Forelimb muscle (tissue), 1 donor: Measurements from ENCODE around the gene CACNB4. TPM values are rescaled to one million over a fixed set of nuclear protein-coding genes. Genes with fewer than 3 reads are reported as not detected.

Source experiments
- DNase-seq: peaks from one replicate; pipeline ENCODE4 v3.0.0-alpha.2; 2013; ENCODE audit warnings: low read depth
- polyA plus RNA-seq: library from polyadenylated mRNA; unstranded; fragments of 120-200 nt; gene quantifications from one replicate; pipeline ENCODE4 v1.2.1, GENCODE V29; 2013; ENCODE audit not compliant: insufficient read length

Gene CACNB4
- polyA plus RNA-seq, 1 donor, result 3.9 TPM

DNA sequence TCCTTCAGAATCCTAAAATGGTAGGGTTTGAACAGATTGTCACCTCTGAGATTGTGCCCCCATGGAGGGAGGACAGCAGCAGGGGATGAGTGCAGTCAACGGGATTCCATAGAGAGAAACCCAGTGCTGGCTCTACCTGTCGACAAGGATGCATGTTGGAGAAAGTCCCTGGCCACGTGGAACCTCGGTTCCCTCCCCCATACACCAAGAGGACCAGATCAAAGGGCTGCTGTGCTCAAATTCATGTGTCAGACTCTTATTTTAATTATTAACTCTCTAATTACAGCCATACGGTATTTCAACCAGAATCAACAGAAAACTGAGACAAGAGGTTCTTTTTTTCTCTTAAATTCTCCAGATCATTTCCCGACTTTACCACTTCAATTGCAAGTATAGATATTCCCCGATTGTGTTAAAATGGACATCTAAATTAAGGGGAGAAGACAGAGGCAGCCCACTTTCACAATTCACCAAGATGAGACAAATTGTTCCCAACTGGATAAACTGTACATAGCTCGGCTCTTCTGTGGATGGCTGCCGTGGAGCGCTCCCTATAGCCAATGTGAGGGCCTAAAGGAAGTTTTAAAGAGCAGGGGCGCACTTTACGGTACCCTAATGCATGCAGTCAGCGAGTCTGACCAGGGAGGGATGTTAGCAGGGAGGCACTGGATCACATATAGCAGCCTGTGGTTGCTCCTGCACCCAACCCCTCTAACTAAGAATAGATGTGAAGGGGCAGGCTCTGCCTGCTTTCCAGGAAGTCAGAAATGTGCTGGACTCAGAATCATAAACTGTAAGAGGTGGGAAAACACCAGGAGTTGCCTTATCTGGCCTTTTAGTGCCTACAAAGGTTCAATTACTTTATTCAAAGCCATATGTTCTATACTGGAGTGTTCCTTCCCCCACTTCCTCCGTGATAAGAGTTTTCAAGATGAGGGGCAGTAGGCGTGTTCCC, 123.1 kb downstream of the CACNB4 start:
- DNase-seq, result no peak

GRCh38 chr2:151974988-151975387, 123.9 kb downstream of the CACNB4 start:
- DNase-seq, result no peak

DNA sequence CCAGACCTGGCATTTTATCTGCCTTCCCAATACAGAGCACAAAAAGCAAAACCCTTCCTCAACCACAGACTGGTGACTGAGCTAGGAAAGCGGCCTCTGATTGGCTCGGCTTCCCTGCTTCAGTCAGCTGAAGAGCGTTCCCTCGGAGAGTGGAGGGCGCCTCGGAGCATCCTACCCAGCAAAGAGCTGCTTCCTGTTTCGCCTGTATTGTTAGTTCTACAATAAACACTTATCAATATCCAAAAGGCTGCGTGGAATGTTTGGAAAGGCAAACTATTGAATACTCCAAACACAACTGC, 125.0 kb downstream of the CACNB4 start:
- DNase-seq, result no peak

GRCh38 chr2:151973013-151973900, 125.6 kb downstream of the CACNB4 start:
- DNase-seq, result no peak

DNA sequence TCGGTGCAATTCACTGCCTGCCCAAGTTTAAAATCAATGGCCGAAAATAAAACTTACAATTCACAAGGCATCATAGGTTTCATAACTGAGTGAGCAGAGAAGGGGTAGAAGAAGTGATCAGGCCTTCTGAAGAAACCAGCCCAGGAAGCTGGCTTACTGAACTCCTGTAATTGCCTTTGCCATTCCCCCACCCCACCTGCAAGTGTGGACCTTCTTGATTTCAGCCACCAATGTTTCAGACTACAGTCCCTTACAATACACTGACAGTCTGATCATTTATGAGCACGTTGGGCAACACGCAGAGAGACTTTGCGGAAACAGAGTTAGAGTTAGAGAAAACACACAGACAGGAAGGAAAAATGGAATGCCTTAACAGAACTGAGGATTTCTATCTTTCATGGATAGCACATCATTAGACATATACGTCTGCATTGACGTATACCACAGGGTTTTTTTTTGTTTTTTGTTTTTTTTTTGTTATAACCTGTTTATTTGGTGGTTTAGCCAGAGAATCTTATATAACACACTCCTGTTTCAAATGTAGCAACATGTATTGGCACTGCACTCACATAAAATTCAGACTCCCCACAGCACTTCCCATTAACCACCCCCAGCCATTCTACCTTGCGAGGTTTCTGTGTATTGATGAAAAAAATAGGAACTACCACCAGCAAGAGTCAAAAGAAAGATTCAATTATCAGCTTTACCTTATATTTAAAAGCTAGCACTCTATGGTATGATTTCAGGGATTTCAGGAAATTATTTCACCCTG, 126.4 kb downstream of the CACNB4 start:
- no peak for DNase-seq

DNA sequence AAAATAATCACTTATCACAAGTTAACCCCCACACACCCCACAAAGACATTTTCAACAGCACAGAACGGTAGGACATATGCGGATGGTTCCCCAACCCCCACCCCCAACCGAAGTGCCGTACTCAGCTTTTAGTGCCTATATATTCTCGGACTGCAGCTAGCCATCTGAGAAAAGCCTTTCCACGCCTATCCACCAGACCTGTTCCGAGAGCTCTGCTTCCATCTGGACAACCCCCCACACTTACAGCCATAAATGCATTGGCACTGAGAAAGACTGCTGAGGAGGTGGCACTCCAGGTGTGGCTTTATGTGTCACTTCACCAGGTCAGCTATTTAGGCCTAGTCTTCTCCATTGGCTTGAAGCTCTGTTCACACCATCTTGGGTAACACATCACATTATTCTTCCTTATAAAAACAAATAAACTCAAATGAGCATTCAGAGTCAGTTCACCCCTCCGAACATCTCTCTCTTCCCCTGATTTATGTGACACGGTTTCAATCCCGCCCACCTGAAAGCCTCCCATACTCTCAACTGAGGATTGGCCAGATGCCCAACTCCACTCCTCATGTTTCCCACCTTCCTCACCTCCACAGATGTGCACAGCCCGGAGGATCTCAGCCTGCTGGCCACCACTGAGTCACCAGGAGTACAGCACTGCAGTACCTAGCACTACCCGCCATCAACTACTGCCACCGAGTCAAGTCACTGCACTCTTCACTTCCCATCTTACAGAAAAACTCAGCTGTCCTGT, 127.4 kb downstream of the CACNB4 start:
- no peak for DNase-seq

- DNase-seq, result no peak
Observed at GRCh38 chr2:151968770-151969470, 129.9 kb downstream of the CACNB4 start.

DNA sequence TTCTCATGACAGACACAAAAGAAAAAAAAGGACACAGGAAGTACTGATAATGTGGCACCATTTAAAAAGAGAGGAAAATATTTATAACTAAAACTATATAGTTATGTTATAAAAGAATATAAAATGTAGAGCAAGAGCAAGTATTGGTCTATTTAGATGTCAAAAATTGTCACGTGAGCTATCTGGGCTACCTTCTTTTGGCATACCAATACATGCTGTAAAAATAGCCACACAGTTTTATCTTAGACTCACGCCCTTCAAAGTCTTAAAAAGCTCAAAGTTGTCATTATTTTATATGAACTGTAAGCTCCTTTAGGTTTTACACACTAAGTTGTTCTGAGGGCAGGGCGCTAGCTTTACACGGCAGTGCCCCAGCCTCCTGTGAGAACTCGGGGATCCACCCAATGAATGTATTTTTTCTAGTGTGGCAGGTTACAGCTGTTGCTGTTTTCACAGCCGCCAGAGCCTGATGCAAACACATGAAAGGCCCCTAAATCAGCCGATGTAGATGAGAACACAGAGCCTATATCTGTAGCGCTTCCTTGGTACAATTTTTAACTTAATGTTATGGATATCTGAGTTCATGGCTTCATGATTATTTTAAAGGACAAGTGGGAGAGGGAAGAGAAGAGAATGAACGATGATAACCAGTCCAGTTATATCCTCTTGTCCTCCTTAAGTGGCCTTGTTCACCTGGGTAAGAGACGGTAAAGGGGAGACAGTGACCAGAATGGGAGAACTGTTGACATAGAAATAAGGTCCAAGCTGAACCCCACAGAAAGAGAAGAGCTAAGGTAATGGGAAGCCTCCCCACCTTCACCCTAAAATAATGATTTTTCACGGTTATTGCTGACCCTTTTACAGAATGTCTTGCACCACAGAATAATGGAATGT, 130.8 kb downstream of the CACNB4 start:
- no peak for DNase-seq

- no peak for DNase-seq
Observed at GRCh38 chr2:151965884-151966283, 133.0 kb downstream of the CACNB4 start.

GRCh38 chr2:151961558-151961957, 137.3 kb downstream of the CACNB4 start:
- DNase-seq, result no peak

DNA sequence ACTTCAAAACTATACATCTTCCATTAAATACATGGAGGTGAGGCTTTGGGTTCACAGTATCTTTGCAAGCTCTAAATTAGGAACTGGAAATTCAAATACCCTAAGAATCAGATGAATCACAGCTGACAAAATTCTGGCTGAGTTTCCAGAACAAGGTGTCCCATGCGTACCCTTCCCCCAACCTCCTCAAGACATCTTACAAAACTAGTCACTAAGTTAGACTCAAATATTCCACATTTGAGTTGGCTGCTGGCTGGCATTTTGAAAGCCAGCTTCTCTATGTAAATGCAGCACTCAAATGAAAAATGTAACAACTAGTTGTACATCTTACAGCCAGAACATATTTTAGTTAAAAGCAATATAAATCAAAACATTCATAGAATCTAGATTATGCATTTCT, 139.6 kb downstream of the CACNB4 start:
- no peak for DNase-seq

- DNase-seq, result no peak
Observed at GRCh38 chr2:151953467-151953866, 145.4 kb downstream of the CACNB4 start.

DNA sequence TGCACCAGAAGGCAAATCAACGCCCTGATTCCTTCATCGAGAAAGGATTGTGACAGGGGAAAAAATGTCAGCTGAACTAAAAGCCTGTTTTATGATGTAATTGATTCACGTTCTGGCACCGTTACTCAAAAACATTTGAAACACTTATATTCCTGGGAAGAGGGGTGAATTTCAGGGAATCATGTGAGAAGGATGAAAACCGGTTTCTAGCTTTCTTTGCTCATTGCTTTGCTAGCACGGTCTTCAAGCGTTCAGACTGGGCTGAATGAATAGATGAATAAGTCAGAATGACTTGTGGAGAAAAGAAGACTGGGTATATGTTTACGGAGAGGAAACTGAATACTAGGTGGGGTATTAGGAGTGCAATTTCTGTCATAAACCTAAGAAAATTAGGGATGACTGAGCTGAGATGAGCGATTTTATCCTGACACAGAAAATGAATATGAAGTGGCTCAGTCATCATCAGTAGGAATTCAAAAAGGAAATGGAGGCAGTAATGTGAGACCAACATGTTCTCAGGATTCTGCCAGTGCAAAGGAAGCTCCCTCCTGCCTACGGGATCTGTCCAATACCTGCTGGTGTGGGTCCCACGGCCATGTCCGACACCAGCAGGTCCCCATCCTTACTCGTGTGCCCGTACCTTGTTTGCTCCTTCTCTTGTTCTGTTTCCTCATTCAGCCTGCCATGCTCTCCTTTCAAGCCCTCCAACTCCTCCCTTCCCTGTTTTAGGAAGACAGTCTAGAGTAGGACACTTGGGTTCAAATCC, 146.0 kb downstream of the CACNB4 start:
- no peak for DNase-seq

GRCh38 chr2:151947813-151948165, 151.1 kb downstream of the CACNB4 start:
- no peak for DNase-seq

DNA sequence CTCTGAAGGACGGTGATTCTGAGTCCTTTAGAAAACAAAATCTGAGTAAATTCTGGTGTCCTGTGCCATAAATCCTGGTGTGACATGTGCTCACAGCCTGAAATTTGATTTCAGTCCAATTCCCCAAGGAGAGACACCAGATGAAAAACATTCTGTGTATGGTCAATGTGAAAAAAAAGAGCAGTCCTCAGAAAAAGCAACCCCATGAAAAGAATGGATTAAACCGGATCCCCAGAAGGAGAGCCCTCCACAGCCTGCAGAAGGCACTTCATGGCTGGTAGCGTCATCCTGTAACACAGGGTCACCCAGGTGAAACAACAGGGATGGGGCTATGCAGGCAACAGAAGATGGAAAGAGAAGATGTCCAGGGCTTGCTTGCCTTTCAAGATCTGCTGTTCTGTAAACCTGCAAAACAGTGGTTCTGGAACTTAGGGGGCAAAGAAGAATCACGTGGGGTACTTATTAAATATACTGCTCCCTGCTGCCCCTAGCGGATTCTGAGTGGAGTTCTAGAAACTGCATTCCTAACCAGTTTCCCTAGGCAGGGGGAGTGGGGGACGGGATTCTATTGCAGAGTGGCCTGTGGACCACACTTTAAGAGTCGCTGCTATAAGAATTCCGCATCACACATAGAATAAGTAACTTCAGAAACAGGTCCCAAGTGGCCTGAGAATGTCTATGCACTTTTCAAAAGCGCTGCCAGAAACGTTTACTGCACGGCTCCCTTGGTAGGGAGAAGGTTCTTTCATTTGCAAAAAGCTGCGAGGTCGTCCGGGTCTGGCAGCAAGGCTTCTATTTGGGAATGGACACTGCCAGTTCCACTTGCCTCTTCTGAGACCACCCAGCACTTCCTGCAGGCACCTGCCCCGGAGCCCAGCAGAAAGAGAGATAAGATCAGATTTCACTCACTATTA, 151.7 kb downstream of the CACNB4 start:
- no peak for DNase-seq

- no peak for DNase-seq
Observed at GRCh38 chr2:151946250-151946884, 152.5 kb downstream of the CACNB4 start.

- no peak for DNase-seq
Observed at GRCh38 chr2:151945602-151946001, 153.2 kb downstream of the CACNB4 start.
